Measurements from ENCODE around the gene RAB1A.
A peak's percentile ranks its signal among the peaks of the same experiment; 100 is the strongest.
"Not testable (repeated sequence)": the region's sequence is repeated elsewhere in the genome, so short reads cannot be mapped to it uniquely, and the experiment has no call there.

RAB1A gene

GRCh38 chr2:65134158-65134557 lies 4.3 kb upstream of the RAB1A start:
- no peak for DNase-seq

DNA sequence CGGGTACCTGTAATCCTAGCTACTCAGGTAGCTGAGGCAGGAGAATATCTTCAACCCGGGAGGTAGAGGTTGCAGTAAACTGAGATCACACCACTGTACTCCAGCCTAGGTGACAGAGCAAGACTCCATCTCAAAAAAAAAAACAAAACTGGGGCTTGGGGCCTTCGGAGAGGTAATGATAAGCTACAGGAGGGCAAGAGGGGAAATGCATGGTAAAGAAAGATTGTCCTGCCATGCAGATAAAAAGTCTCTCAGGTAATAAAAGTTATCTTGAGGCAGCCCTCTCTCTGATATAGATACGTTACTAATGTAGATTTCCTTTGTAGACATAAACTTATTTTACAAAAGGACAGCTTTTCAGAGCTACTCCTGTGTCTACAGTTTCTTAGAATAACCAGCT lies 3.7 kb upstream of the RAB1A start:
- no peak for DNase-seq

- not testable (repeated sequence) for DNase-seq
These were observed 3.0 kb upstream of the RAB1A start for GRCh38 chr2:65132930-65133329.

DNA sequence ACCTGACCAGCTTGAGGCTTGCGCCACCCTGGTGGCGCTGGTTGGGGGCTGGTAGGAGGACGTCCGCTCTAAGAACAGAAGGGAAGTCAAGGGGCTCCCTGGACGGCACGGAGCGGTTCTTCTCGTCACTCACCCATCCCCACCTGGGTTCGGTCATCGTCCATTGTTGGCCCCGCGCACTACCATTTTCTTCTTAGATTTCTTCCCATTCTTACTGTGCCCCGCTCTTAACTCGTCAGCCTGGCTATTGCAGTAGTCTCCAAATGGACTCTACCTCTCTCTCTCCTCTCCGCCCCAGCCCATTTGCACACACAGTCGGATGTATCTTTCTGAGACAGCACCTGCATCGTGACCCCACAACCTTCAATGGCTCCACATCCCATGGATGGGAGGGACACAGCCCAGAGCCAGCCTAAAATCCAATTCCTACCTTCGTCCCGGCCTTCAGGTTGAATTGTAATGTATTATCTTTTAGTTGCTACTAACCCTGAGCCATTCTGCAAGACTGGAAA lies 814 bp upstream of the RAB1A start:
- DNase-seq = no peak

DNA sequence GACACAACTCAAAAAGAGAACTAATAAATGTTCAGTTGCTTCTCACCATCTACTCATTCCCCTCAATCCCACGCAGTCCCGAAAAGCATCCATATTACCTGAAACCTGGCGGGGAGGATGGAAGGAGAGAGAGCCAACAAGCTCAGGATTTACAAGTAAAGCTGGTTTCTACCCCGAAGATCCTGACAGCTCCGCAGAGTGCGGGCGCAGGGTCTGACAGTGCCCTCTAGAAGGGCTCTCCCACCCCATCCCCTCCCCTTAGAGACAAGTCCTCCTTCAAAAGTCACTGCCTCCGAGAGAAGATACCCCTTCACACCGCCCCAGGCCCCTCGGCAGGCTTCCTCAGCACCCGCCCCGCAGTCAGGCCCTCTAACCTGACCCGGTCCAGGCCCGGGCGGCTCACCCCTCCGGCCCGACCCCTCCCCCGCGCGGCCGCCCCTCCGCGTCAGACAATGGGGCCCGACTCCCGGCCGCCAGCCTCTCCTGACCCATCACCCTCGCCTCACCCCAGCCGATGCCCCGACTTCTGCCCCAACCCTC lies 550 bp downstream of the RAB1A start:
- DNase-seq = peak; percentile 24

DNA sequence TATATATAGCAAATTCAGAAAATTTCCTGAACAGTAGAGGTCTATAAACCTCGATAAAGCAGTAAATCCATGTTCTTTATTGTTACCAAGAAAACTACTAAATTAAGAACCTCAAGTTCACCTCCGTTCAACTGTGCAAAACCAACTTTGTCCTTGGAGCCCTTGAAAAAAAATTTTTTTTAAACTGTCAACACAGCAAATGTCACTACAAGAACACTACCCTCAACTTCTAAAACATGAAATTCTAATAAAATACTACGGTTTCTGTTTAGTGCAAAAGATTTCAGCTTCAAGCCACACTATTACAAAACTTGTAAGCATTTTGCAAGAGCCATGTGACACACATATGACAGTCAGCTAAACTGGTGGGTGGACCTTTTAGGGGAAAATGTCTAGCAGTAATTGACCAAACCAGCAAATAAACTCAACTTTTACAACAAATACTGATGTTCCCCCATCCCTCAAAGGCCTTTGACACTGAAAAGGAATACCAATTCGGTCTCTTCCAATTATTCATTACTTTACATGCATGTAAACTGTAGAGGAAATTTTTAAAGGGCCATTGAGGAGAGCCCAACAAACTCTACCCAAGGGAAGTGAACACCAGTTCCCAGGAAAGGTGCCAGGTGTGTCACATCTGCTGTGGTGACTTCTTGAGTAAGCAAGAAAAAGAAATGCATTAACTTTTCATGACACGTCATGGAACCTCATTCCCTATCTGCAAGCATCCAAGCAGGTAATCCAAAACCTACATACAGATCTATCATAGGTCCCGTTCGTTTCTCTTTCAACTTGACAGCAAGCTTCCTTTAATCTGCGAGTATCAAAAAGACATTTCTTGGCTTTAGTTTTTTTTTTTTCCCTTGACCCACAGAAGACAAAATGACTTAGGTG lies 1.4 kb downstream of the RAB1A start:
- no peak for DNase-seq

DNA sequence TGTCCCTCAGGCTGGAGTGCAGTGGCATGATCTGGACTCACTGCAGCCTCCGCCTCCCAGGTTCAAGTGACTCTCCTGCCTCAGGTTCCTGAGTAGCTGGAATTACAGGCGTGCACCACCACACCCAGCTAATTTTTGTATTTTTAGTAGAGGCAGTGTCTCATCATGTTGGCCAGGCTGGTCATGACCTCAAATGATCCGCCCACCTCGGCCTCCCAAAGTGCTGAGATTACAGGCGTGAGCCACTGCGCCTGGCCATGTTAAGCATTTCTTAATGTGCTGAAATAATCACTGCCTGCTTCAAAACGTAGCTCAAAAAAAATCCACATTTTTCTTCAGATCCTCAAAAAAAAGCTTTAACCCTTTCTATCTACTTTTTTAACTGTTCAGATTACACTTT lies 4.4 kb downstream of the RAB1A start:
- DNase-seq = not testable (repeated sequence)

- DNase-seq = no peak
These were observed 7.6 kb downstream of the RAB1A start for GRCh38 chr2:65122313-65122712.

- DNase-seq = no peak
These were observed 8.8 kb downstream of the RAB1A start for GRCh38 chr2:65120990-65121693.

DNA sequence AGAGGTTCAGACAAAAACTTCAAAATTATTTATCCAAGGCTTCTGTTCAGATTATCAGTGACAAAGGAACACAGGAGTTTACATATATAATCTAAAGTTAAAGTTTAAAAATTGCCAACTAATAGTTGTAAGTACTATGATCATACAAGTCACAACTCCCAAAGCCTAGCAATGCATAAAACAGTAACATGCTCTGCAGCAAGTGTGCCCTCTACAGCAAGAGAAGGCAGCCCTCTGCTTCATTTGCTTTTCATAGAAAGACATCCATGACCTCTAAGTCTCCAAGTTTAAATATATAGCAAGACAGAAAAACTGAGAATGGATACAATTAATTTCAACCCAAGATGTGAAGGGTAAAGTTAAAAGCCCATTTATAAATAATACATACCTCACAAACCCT lies 13.3 kb downstream of the RAB1A start:
- no peak for DNase-seq

- no peak for DNase-seq
These were observed 15.0 kb downstream of the RAB1A start for GRCh38 chr2:65114921-65115320.

- DNase-seq = no peak
These were observed 16.1 kb downstream of the RAB1A start for GRCh38 chr2:65113816-65114215.

GRCh38 chr2:65113229-65113628 lies 16.7 kb downstream of the RAB1A start:
- no peak for DNase-seq

DNA sequence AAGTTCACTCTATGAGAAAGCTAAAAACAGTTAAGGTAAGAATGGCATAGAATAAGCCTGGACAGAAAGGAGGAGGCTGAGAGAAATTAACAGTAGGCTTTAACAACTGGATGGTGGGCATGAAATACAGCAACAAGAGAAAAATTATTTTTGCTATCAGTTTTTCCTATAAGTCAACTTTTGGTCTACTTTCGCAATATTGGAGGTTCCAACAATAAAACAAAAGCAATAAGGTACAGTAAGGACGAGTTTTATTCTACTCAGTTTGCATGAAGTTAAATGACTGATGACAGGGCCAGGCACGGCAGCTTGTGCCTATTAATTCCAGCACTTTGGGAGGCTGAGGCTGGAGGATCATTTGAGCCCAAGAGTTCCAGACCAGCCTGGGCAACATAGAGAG lies 17.3 kb downstream of the RAB1A start:
- no peak for DNase-seq

DNA sequence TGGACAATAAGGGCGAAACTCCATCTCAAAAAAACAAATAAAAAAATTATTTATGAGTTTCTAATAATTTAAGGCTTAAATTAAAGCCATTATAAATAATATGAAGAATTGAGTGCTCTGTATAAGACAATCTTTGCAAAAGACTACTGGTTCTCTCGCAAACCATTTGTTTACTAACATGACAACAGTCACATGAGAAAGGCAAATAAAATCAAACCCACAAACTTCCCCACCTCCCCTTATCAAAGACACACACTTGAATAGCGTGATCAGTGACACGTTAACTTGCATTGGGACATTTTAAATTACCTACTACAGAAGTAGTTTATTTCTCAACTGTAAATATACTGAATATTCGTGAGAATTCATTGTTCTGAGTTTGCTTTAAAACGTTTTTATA lies 21.1 kb downstream of the RAB1A start:
- DNase-seq = no peak

DNA sequence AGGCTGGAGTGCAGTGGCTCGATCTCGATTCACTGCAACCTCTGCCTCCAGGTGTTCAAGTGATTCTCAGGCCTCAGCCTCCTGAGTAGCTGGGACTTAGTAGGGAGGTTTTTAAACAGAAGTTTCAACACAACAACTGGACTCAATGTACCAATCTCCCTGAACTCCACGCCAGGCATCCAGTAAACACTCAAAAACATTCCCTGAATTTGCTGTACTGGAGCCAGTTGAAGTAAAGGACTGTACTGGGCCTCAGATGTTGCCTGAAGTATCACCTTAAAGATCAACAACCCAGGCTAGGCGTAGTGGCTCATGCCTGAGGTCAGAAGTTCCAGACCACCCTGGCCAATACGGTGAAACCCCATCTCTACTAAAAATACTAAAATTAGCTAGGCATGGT lies 22.4 kb downstream of the RAB1A start:
- no peak for DNase-seq

GRCh38 chr2:65103013-65103715 lies 26.7 kb downstream of the RAB1A start:
- DNase-seq = no peak

DNA sequence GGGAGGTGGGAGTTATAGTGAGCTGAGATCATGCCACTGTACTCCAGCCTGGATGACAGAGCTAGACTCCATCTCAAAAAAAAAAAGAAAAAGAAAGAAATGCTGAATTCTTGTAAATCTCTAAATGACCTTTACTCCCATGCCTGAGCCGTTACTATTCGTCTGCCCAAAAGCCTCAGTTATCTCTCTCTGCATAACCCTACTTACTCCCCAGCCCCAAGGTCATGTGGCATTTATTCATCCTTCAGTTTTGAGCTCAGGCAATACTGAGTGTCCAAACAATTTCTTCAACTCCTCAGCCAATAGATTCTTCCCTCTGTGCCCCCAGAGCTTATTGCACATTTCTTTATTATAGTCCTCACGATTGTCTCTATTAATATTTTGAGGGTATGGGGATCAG lies 28.8 kb downstream of the RAB1A start:
- DNase-seq = no peak

DNA sequence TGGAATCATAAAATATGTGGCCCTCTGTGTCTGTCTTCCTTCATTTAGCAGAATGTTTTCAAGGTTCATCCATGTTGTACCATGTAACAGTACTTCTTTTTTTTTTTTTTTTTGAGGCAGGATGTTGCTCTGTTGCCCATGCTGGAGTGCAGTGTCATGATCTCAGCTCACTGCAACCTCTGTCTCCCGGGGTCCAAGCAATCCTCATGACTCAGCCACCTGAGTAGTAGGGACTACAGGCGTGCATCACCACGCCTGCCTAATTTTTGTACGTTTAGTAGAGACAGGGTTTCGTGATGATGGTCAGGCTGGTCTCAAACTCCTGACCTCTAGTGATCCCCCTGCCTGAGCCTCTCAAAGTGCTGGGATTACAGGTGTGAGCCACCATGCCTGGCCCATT lies 31.2 kb downstream of the RAB1A start:
- no peak for DNase-seq

GRCh38 chr2:65097844-65098243 lies 32.1 kb downstream of the RAB1A start:
- no peak for DNase-seq

GRCh38 chr2:65096948-65097347 lies 33.0 kb downstream of the RAB1A start:
- DNase-seq = no peak

DNA sequence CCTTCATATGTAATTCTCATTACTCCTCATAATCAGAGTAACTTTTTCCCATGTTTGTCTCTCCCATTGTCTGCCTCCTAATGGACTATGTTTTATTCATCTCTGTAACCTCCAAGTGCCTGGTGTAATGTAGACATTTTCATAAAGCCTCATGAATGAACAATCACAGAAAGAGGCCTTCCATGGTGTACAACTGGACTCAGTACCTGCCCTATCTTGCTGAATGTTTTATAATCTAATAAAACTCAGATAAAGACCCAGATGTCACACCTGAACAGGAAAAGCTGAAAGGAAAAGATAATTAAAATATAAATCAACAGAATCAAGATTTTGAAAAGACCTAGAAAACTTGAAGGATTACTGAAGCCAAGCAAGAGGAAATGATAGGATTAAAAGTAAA lies 36.7 kb downstream of the RAB1A start:
- no peak for DNase-seq

DNA sequence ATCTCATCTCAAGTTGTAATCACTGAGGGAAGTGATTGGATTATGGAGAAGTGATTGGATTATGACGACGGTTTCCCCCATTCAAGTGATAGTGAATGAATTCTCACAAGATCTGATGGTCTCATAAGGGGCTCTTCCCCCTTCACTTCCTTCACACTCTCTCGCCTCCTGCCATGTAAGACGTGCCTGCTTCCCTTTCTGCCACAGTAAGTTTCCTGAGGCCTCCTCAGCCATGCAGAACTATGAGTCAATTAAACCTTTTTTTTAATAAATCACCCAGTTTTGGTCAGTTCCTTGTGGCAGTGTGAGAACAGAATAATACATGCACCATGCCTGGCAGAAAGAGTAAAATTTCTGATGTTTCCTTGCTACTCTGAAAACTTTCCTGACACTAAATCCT lies 37.1 kb downstream of the RAB1A start:
- no peak for DNase-seq

Measured in effector CD4-positive, alpha-beta T cell (primary cell).